Trophoblast cell (in vitro differentiated cells and primary cell): ENCODE data around the gene PLCB3.
A peak's percentile ranks its signal among the peaks of the same experiment; 100 is the strongest.
"Not testable (repeated sequence)": the region's sequence is repeated elsewhere in the genome, so short reads cannot be mapped to it uniquely, and the experiment has no call there.

Source experiments
- DNase-seq, 2 donors: peaks; one replicate each; pipeline ENCODE4 v3.0.0-alpha.2; 2016
- H2AFZ ChIP-seq: 2 replicates; pipeline ENCODE4 v1.6.1; 2013; ENCODE audit warnings: low read length, moderate library complexity, mild to moderate bottlenecking; ENCODE audit not compliant: insufficient read depth, poor library complexity
- H2AK5ac ChIP-seq: 2 replicates; pipeline ENCODE4 v1.6.1; 2013; ENCODE audit warnings: mild to moderate bottlenecking, low read length
- H2BK120ac ChIP-seq: 2 replicates; pipeline ENCODE4 v1.6.1; 2013; ENCODE audit warnings: low read length, mild to moderate bottlenecking, moderate library complexity; ENCODE audit not compliant: insufficient read depth, poor library complexity
- H2BK12ac ChIP-seq: 2 replicates; pipeline ENCODE4 v1.6.1; 2013; ENCODE audit warnings: mild to moderate bottlenecking, low read length, moderate library complexity
- H2BK5ac ChIP-seq: 2 replicates; pipeline ENCODE4 v1.6.1; 2013; ENCODE audit warnings: low read length, low read depth, moderate library complexity, mild to moderate bottlenecking; ENCODE audit not compliant: poor library complexity
- H3K14ac ChIP-seq: 2 replicates; pipeline ENCODE4 v1.6.1; 2013; ENCODE audit warnings: mild to moderate bottlenecking, low read length
- H3K18ac ChIP-seq: 2 replicates; pipeline ENCODE4 v1.6.1; 2013; ENCODE audit warnings: mild to moderate bottlenecking, low read length
- H3K23ac ChIP-seq: 2 replicates; pipeline ENCODE4 v1.6.1; 2013; ENCODE audit warnings: low read length
- H3K27ac ChIP-seq: 2 replicates; pipeline ENCODE4 v1.5.1; 2013; ENCODE audit warnings: low read depth, mild to moderate bottlenecking, inconsistent platforms, low read length, moderate library complexity
- H3K27me3 ChIP-seq: 2 replicates; pipeline ENCODE4 v1.6.1; 2013; ENCODE audit warnings: inconsistent platforms, mild to moderate bottlenecking, low read length, moderate library complexity; ENCODE audit not compliant: insufficient read depth
- H3K36me3 ChIP-seq, 2 experiments: 1 replicate in 1 of 2; 2 replicates in 1 of 2; pipeline ENCODE4 v1.6.1; 2013; ENCODE audit warnings: low read length in 2 of 2, mild to moderate bottlenecking in 2 of 2, moderate library complexity in 1 of 2; ENCODE audit not compliant: insufficient read depth in 2 of 2, control insufficient read depth in 1 of 2
- H3K4ac ChIP-seq: 2 replicates; pipeline ENCODE4 v1.6.1; 2013; ENCODE audit warnings: low read depth, mild to moderate bottlenecking, low read length, moderate library complexity
- H3K4me1 ChIP-seq, 2 experiments: 1 replicate in 1 of 2; 2 replicates in 1 of 2; pipeline ENCODE4 v1.6.1; 2013; ENCODE audit warnings: low read length in 2 of 2, mild to moderate bottlenecking in 2 of 2, moderate library complexity in 1 of 2; ENCODE audit not compliant: insufficient read depth in 2 of 2, control insufficient read depth in 1 of 2
- H3K4me2 ChIP-seq: 2 replicates; pipeline ENCODE4 v1.6.1; 2013; ENCODE audit warnings: inconsistent platforms, mild to moderate bottlenecking, low read length, moderate library complexity
- H3K4me3 ChIP-seq: 2 replicates; pipeline ENCODE4 v1.5.1; 2013; ENCODE audit warnings: mild to moderate bottlenecking, low read depth, low read length, inconsistent platforms
- H3K79me1 ChIP-seq: one replicate; pipeline ENCODE4 v1.6.1; 2013; ENCODE audit warnings: low read length
- H3K79me2 ChIP-seq: 2 replicates; pipeline ENCODE4 v1.6.1; 2013; ENCODE audit warnings: low read length, mild to moderate bottlenecking; ENCODE audit not compliant: control insufficient read depth, insufficient read depth, poor library complexity
- H3K9ac ChIP-seq: 2 replicates; pipeline ENCODE4 v1.6.1; 2013; ENCODE audit warnings: mild to moderate bottlenecking, low read length
- H3K9me3 ChIP-seq: 2 replicates; pipeline ENCODE4 v1.6.1; 2013; ENCODE audit warnings: low read depth, mild to moderate bottlenecking, control low read depth, inconsistent platforms, low read length; ENCODE audit not compliant: insufficient read depth
- H4K12ac ChIP-seq: 2 replicates; pipeline ENCODE4 v1.6.1; 2013; ENCODE audit warnings: low read depth, mild to moderate bottlenecking, low read length, moderate library complexity
- H4K8ac ChIP-seq: 2 replicates; pipeline ENCODE4 v1.6.1; 2013; ENCODE audit warnings: low read depth, mild to moderate bottlenecking, low read length, moderate library complexity
- H4K91ac ChIP-seq: one replicate; pipeline ENCODE4 v1.6.1; 2013; ENCODE audit warnings: low read depth, mild to moderate bottlenecking, low read length, moderate library complexity
- WGBS: extraction: QIAGEN DNeasy Blood & Tissue Kit; methylation state at CpG from one replicate; pipeline ENCODE4 v1.1.7; 2013; ENCODE audit warnings: missing lambda C conversion rate; ENCODE audit not compliant: insufficient read length, insufficient coverage; ENCODE audit errors: extremely low coverage; 5-methylcytosine and 5-hydroxymethylcytosine counted together

Gene PLCB3

GRCh38 chr11:64245401-64245796 is 5.9 kb upstream of the PLCB3 start:
- Histone ChIP-seq H4K8ac (peak overlapping the region; percentile 32), H3K14ac (peak overlapping the region; percentile 78), H4K91ac (peak overlapping the region; percentile 67), H3K79me2 (peaks cover 32% of the 10 kb centered on the region), H3K27ac (peak overlapping the region; percentile 87), H3K79me1 (peaks cover 41% of the 10 kb centered on the region), H3K18ac (peak overlapping the region; percentile 41), H2AFZ (no peak overlapping the region), H3K4me3 (peak overlapping the region; percentile 97), H3K36me3 (peaks cover 19 to 26% of the 10 kb centered on the region in 2 experiments), H3K23ac (no peak overlapping the region), H2BK5ac (no peak overlapping the region), H2AK5ac (no peak overlapping the region), H2BK120ac (peak overlapping the region; percentile 23), H3K27me3 (no peaks in the 10 kb centered on the region), H3K4me1 (peaks cover 20 to 32% of the 10 kb centered on the region in 2 experiments), H3K9ac (peak overlapping the region; percentile 32), H2BK12ac (no peak overlapping the region), H3K4me2 (peak overlapping the region; percentile 73), H4K12ac (no peak overlapping the region), H3K9me3 (peaks cover 4% of the 10 kb centered on the region), H3K4ac (peak overlapping the region; percentile 89)
- no peak for DNase-seq
- no CpG with 5 or more reads among the region's 6 CpGs for WGBS

- Histone ChIP-seq H3K23ac (peak overlapping the region; percentile 50), H3K14ac (peak overlapping the region; percentile 78), H3K79me2 (peaks cover 28% of the 10 kb centered on the region)
Measured at GRCh38 chr11:64245797-64246620, 5.3 kb upstream of the PLCB3 start.

GRCh38 chr11:64246621-64246870 is 4.8 kb upstream of the PLCB3 start:
- Histone ChIP-seq H2BK5ac (peak overlapping the region; percentile 23), H4K8ac (peak overlapping the region; percentile 58), H3K79me2 (peaks cover 28% of the 10 kb centered on the region), H3K9ac (peak overlapping the region; percentile 92), H3K4me3 (peak overlapping the region; percentile 97), H3K36me3 (peaks cover 19 to 26% of the 10 kb centered on the region in 2 experiments), H4K91ac (peak overlapping the region; percentile 75), H3K27ac (peak overlapping the region; percentile 87), H3K14ac (peak overlapping the region; percentile 78), H3K4me1 (peaks cover 24 to 36% of the 10 kb centered on the region in 2 experiments), H3K4me2 (peak overlapping the region; percentile 73), H3K79me1 (peaks cover 40% of the 10 kb centered on the region)
- not testable (repeated sequence) for H2BK120ac ChIP-seq, H3K23ac ChIP-seq, H3K27me3 ChIP-seq, H3K9me3 ChIP-seq, H2AK5ac ChIP-seq, DNase-seq, H3K4ac ChIP-seq, H2BK12ac ChIP-seq, H2AFZ ChIP-seq, H3K18ac ChIP-seq, H4K12ac ChIP-seq
- no CpG with 5 or more reads among the region's 43 CpGs for WGBS

More at GRCh38 chr11:64245797-64246620, 5.3 kb upstream of the PLCB3 start:
- peaks cover 19 to 26% of the 10 kb centered on the region in 2 experiments for H3K36me3 ChIP-seq
- H3K4ac ChIP-seq, result peak overlapping the region; percentile 89
- peak overlapping the region; percentile 58 for H4K8ac ChIP-seq
- peak overlapping the region; percentile 97 for H3K4me3 ChIP-seq
- peak overlapping the region; percentile 87 for H3K27ac ChIP-seq
- H3K18ac ChIP-seq, result peak overlapping the region; percentile 52
- peak overlapping the region; percentile 23 for H2BK5ac ChIP-seq
- H2BK120ac ChIP-seq, result peak overlapping the region; percentile 50
- H3K27me3 ChIP-seq, result no peaks in the 10 kb centered on the region
- peak overlapping the region; percentile 75 for H4K91ac ChIP-seq
- H3K9me3 ChIP-seq, result peaks cover 4% of the 10 kb centered on the region
- H2AK5ac ChIP-seq, result peak overlapping the region; percentile 60
- peak; percentile 97 to 100 for DNase-seq
- H2AFZ ChIP-seq, result peak overlapping the region; percentile 41
- H3K79me1 ChIP-seq, result peaks cover 39% of the 10 kb centered on the region
- peak overlapping the region; percentile 1 for H2BK12ac ChIP-seq
- peak overlapping the region; percentile 73 for H3K4me2 ChIP-seq
- H3K4me1 ChIP-seq, result peaks cover 24 to 35% of the 10 kb centered on the region in 2 experiments
- peak overlapping the region; percentile 56 for H4K12ac ChIP-seq
- H3K9ac ChIP-seq, result peak overlapping the region; percentile 92
- no CpG with 5 or more reads among the region's 46 CpGs for WGBS

GRCh38 chr11:64246871-64247728 is 4.2 kb upstream of the PLCB3 start, which contains the start of gene PPP1R14B:
Gene PPP1R14B (minus strand): TSS chr11:64246943. CDS start chr11:64246673, 270 bp downstream.
- H3K9ac ChIP-seq, result peak within 1 kb of the TSS; percentile 93
- H2AFZ ChIP-seq, result peak within 1 kb of the TSS; percentile 90
- DNase-seq, result peak; percentile 77 to 79
- peak within 1 kb of the TSS; percentile 97 for H2AK5ac ChIP-seq
- peak within 1 kb of the TSS; percentile 89 for H3K4ac ChIP-seq
- peaks cover 28% of the 10 kb centered on the region for H3K79me2 ChIP-seq
- H3K79me1 ChIP-seq, result peaks cover 40% of the 10 kb centered on the region
- peaks cover 19 to 26% of the 10 kb centered on the region in 2 experiments for H3K36me3 ChIP-seq
- peak within 1 kb of the TSS; percentile 50 for H3K23ac ChIP-seq
- H3K18ac ChIP-seq, result peak within 1 kb of the TSS; percentile 91
- no peaks in the 10 kb centered on the region for H3K27me3 ChIP-seq
- H4K8ac ChIP-seq, result peak within 1 kb of the TSS; percentile 97
- WGBS, result no CpG with 5 or more reads among the region's 74 CpGs
- peak within 1 kb of the TSS; percentile 73 for H3K4me2 ChIP-seq
- peak within 1 kb of the TSS; percentile 41 for H2BK5ac ChIP-seq
- peak within 1 kb of the TSS; percentile 97 for H3K14ac ChIP-seq
- H4K12ac ChIP-seq, result peak within 1 kb of the TSS; percentile 78
- H3K4me3 ChIP-seq, result peak within 1 kb of the TSS; percentile 97
- H3K4me1 ChIP-seq, result peaks cover 25 to 38% of the 10 kb centered on the region in 2 experiments
- H2BK12ac ChIP-seq, result peak within 1 kb of the TSS; percentile 93
- H3K27ac ChIP-seq, result peak within 1 kb of the TSS; percentile 94
- peaks cover 4% of the 10 kb centered on the region for H3K9me3 ChIP-seq
- peak within 1 kb of the TSS; percentile 97 for H2BK120ac ChIP-seq
- peak within 1 kb of the TSS; percentile 98 for H4K91ac ChIP-seq
